Left lobe of liver (tissue), 2 donors: ENCODE results near the gene SV2C. TPM values are rescaled to one million over a fixed set of nuclear protein-coding genes. Genes with fewer than 3 reads are reported as not detected.

Experiments used
- ATAC-seq: fragments of 200-7000 bp; cut with Tn5 transposase; one replicate; pipeline ENCODE4 v1.9.1; 2020; ENCODE audit warnings: mild to moderate bottlenecking, moderate library complexity
- DNase-seq: peaks from one replicate; pipeline ENCODE4 v3.0.0-alpha.2; 2020; ENCODE audit warnings: low spot score
- total RNA-seq: library from RNA; stranded (reverse); gene quantifications from one replicate; pipeline ENCODE4 v1.2.1, GENCODE V29; 2021
- donor health status: DM: no; HTN: no; CAD: no; lungs with moderate emphysema.
- donor health status: DM: no; HTN: yes; CAD: no.

SV2C gene
- total RNA-seq, 1 donor from 2014 or later: not detected

- DNase-seq (no peak), ATAC-seq (no peak)
These were observed 113.8 kb downstream of the SV2C start for GRCh38 chr5:76196886-76197489.

- DNase-seq: no peak
- ATAC-seq: no peak
These were observed 114.5 kb downstream of the SV2C start for GRCh38 chr5:76197726-76198125.

DNA sequence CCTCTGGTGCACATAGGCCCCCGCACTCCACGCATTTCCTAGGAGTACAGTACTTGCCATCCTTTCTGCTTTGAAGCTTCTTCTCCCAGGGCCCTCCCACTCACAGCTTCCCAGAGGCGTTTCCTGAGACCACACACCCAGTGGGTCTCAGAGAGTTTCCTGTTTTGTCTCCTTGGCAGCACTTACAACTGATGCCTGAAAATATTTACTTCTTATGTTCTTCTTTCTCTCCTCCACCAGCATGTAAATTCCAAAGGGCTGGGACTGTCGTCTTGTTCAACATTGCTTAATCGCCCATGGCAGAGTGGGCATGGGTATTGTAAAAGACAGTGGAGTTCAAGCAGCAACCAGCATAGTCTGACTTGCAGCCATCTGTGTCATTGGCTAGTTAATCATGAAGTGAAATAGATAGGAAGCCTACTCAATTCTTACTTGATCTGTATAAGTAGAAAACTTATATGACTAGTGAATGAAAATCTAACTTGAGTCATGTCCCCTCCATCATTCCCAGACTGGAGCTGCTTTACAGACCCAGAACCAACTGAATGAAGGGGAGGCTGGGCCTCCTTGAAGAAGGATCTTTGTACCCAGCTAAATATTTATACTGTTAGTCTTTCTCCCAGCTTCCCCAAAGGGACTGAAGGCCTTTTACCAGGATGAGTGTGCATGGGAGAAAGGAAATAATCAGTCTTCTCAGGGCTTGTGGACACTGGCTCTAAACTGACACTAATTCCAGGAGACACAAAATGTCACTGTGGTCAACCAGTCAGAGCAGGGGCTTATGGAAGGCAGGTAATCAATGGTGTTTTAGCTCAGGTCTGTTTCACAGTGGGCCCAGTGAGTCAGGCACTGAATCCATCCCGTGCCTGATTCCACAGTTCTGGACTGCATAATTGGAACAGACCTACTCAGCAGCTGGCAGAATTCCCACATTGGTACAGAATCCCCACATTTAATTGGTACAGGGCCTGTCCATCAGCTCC is 116.4 kb downstream of the SV2C start:
- ATAC-seq (no peak), DNase-seq (no peak)

GRCh38 chr5:76202182-76202581 is 119.0 kb downstream of the SV2C start:
- DNase-seq: no peak
- no peak for ATAC-seq

DNA sequence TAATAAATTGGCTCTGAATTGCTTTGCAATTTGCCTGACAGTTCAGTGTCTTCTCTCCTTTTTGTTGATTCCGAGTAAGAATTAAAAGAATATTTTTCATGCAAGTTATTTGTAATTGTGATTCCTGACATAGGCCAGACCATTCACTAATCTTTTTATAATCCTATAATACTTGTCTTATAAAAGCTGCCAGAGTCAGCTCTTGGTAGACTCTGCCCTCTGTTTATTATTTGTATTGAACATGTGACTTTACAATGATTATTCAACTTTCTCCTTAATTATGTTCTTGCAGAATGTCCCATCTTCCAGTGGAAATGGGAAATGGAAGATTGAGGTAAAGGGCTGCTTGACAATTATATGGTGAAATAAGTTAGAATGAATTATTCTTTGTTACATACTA is 121.0 kb downstream of the SV2C start:
- no peak for ATAC-seq
- no peak for DNase-seq

DNA sequence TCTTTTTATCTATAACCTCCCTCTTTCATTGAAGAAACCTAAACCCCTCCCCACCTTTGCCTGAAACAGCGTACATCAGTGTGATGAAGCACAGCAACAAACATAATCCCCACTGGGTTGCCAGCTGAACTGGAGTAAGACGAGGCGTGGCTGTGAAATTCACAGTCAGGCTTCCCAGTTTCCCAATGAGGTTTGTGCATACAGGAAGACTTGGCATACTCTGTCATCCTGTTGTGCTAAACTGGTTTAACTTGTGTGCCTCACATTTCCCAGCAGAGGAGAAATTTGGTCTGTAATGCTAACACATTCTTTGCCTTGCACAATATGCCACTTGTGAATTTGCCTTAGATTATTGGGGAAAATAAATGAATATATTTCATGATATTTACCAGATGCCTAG is 121.5 kb downstream of the SV2C start:
- ATAC-seq (no peak), DNase-seq (no peak)

DNA sequence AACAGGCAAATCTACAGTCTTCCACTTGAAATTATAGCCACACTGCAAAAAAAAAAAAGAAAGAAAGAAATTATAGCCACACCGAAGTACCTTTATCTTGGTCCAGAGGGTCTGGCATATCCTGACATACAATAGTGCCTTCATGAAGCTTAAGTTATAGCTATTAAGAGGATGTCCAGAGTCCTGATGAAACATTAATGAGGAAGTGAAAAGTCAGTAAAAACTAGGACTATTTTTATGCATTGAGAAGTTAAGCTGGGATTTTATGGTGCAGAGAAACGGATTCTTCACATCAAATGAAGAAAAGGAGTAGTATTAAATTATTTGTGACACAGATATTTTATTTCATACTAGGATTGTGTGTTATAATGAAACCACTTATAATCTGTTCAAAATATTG is 123.9 kb downstream of the SV2C start:
- DNase-seq (no peak), ATAC-seq (no peak)

DNA sequence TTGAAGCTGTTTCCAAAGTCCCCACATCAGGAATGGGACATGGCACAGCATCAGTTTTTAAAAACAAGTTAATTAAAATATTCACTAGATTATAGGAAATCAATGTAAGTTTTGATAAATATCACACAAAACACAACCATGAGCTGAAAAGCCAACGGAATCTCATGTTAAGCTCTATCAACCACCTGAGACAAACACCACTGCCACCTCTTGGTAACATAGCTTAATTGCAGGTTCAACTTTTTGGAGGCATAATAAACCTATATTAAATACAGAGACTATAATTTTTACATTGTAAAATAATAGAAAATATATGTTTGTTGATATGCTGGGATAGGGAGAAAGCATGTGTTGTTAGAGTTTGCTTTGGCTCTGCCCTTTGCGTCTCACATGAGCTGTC is 126.1 kb downstream of the SV2C start:
- no peak for ATAC-seq
- no peak for DNase-seq

- DNase-seq (no peak), ATAC-seq (peak; percentile 36)
These were observed 127.8 kb downstream of the SV2C start for GRCh38 chr5:76210946-76211345.

GRCh38 chr5:76213858-76214257 is 130.7 kb downstream of the SV2C start:
- DNase-seq: no peak
- no peak for ATAC-seq

DNA sequence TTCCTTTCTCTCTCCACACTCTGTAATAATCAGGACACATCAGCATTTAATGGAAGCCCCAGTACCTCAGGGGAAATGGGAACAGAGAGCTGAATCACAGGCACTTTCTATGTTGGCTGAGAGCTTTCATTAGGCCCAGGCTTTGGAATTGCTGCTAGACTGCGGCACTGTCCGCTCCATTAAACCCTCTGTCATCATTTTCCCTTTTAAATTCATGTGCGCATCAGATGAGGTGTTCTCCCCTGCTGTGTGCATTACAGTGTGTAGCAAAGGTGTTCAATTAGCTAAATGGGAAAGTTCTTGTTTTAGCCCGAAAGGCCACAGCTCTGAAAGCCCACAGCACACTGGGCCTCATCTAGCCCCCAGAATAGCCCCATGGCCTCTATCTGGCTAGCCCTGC is 133.6 kb downstream of the SV2C start:
- no peak for DNase-seq
- ATAC-seq: no peak

DNA sequence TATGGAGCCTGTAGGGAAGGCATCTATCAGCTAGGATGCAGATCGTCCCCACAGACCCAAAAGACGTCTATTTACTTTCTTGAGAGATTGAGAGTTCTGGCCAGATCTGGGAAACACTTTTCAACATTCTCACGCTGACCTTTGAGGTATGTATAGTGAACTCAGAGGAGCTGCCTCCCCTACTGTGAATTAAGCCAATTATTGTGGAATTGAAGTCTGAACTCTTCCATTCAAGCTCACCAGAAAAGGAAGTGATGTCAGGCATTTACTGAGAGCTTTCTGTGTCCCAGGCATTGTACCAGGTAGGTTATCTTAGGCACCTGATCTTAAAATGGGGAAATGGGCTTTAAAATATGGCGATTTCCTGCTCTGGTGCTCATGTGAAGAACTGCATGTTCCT is 136.5 kb downstream of the SV2C start:
- DNase-seq (no peak), ATAC-seq (no peak)

DNA sequence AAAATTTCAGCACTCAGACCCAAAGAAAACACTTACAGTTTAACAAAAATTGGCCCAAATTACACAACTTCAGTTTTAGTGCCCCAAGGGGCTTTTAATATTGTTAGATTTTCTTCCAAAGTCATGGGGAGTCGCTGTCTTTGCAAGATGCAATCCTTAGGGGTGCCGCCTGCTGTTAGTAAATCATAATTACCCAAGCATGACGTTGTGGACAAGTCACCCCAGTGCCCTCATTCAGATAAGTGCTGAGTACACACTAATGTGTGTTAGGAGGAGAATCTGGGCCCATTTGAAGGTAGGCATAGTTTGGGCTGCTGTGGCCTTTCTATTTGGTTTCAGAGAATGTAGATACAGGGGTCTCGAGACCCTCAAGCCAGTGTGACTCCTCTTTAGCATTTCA is 138.1 kb downstream of the SV2C start:
- no peak for ATAC-seq
- no peak for DNase-seq

DNA sequence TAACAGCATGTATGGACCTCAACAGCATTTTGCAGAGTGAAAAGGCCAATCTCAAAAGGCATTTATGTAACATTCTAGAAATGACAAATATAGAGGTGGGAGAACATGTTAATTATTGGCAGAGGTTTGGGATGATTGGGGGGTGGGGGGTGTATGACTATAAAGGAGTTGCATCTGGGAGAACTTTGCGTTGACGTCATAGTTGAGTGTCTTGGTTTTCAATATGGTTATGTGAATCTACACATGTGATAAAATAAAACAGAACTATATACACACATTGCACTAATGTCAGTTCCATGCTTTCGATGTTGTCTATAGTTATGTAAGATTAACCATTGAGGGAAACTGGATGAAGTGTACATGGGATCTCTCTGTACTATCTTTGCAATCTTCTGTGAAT is 139.1 kb downstream of the SV2C start:
- no peak for DNase-seq
- ATAC-seq: no peak

GRCh38 chr5:76223696-76224095 is 140.5 kb downstream of the SV2C start:
- DNase-seq: no peak

GRCh38 chr5:76224898-76225297 is 141.7 kb downstream of the SV2C start:
- ATAC-seq: no peak
- DNase-seq: no peak

More at GRCh38 chr5:76223696-76224095, 140.5 kb downstream of the SV2C start:
- no peak for ATAC-seq

DNA sequence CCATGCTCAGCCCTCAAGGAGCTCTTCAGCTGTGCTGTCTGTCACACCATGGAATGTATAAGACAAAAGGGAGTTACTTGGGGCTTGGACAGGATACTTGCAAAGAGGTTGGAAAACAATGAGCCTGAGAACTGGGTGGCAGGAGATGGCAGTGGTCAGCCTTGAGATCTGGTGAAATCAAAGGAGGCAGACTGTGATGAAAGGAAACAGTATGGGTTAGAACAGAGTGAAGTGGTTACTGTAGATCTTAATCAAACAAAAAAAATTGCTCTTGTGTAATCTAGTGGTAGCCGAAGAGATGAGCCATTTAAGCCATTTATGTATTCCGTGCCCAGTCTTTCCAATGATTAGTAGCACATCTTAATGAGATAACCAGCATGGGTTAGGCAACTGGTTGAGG is 142.2 kb downstream of the SV2C start:
- no peak for DNase-seq
- no peak for ATAC-seq

- DNase-seq: no peak
- no peak for ATAC-seq
These were observed 146.7 kb downstream of the SV2C start for GRCh38 chr5:76229900-76230299.

- DNase-seq (no peak), ATAC-seq (peak; percentile 56)
These were observed 147.6 kb downstream of the SV2C start for GRCh38 chr5:76230711-76231285.

- DNase-seq: no peak
- ATAC-seq: no peak
These were observed 151.5 kb downstream of the SV2C start for GRCh38 chr5:76234665-76235064.

DNA sequence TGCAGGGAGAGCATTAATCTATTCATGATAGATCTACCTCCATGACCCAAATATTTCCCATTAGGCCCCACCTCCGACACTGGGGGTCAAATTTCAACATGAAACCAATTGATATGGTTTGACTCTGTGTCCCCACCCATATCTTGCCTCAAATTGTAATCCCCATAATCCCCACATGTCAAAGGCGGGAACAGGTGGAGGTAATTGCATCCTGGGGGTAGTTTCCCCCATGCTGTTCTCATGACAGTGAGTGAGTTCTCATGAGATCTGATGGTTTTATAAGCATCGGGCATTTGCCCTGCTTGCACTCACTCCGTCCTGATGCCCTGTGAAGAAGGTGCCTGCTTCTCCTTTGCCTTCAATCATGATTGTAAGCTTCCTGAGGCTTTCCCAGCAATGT is 153.5 kb downstream of the SV2C start:
- DNase-seq (no peak), ATAC-seq (no peak)

GRCh38 chr5:76240336-76240735 is 157.2 kb downstream of the SV2C start:
- ATAC-seq: no peak
- no peak for DNase-seq
